Neural cell (in vitro differentiated cells): Measurements from ENCODE around the gene STK32B.

ENCODE experiments used
- EP300 ChIP-seq: fragments of 450-650 bp; conservative IDR thresholded peaks from 2 replicates; pipeline ENCODE4 v1.6.1; 2014; ENCODE audit warnings: antibody characterized with exemption, mild to moderate bottlenecking, moderate library complexity; ENCODE audit not compliant: poor library complexity, severe bottlenecking
- EZH2 ChIP-seq: fragments of 200-600, 300-800 bp; shearing (Covaris generic), sonication (generic); IDR thresholded peaks from 2 replicates; pipeline ENCODE4 v1.6.1; 2014; ENCODE audit warnings: antibody characterized with exemption, low read length, borderline replicate concordance, mild to moderate bottlenecking; ENCODE audit not compliant: insufficient read depth, poor library complexity, severe bottlenecking
- POLR2AphosphoS5 ChIP-seq: IDR thresholded peaks from 2 replicates; pipeline ENCODE4 v1.6.1; 2012
- RAD21 ChIP-seq: fragments of 450-650 bp; conservative IDR thresholded peaks from 2 replicates; pipeline ENCODE4 v1.6.1; 2014; ENCODE audit warnings: antibody characterized with exemption, mild to moderate bottlenecking, moderate library complexity
- SMC3 ChIP-seq: fragments of 450-650 bp; conservative IDR thresholded peaks from 2 replicates; pipeline ENCODE4 v1.6.1; 2014; ENCODE audit warnings: antibody characterized with exemption, mild to moderate bottlenecking, moderate library complexity; ENCODE audit not compliant: poor library complexity
- TAF1 ChIP-seq: IDR thresholded peaks from 2 replicates; pipeline ENCODE4 v1.6.1; 2012; ENCODE audit warnings: low read depth
- TF ChIP-seq, protein P1 (sequence below): fragments of 450-650 bp; IDR thresholded peaks from 2 replicates; pipeline ENCODE4 v1.5.1; 2014; ENCODE audit warnings: antibody characterized with exemption, mild to moderate bottlenecking, moderate library complexity; ENCODE audit not compliant: poor library complexity, severe bottlenecking
- TF ChIP-seq, protein P2 (sequence below): IDR thresholded peaks from 2 replicates; pipeline ENCODE4 v1.6.1; 2012; ENCODE audit warnings: borderline replicate concordance

DNA sequence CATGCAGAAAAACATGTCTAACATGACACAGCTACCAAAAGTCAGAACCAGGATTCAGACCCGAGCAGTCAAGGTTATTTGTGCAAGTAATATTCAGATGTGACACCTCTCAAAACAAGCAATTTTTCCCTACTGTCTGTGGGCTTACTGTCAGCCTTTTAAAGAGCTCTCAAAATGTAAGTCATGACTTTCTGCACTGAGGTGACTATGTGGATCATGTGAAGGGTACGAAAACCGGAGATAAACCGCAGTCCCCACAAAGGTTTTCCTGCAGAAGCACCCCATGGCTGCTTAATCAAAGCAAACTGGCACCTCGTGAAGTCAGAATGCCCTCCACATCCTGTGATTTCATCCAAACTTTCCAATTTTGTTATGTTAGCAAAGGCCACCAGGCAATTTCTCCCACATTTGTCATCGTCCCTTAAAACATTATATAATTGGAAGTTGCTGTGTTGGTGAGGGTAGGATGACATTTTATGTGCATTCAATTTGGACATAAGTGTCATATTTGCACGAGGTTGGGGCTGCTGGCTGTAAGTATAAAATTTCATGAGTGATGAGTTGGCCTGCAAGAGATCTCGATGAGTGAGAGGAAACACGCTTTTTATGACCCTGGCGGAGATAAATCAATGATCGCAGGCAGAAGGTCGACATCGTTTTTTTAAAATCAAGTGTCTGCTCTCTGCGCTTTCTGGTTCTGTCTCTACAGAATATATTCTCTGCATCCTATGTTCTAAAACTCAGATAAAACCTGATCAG is 161.2 kb downstream of the STK32B start:
- TF ChIP-seq POLR2AphosphoS5 (peak; percentile 32), EZH2 (no peak), TAF1 (no peak), RAD21 (no peak), EP300 (peak; percentile 58), SMC3 (no peak)
- TF ChIP-seq, protein P1, sequence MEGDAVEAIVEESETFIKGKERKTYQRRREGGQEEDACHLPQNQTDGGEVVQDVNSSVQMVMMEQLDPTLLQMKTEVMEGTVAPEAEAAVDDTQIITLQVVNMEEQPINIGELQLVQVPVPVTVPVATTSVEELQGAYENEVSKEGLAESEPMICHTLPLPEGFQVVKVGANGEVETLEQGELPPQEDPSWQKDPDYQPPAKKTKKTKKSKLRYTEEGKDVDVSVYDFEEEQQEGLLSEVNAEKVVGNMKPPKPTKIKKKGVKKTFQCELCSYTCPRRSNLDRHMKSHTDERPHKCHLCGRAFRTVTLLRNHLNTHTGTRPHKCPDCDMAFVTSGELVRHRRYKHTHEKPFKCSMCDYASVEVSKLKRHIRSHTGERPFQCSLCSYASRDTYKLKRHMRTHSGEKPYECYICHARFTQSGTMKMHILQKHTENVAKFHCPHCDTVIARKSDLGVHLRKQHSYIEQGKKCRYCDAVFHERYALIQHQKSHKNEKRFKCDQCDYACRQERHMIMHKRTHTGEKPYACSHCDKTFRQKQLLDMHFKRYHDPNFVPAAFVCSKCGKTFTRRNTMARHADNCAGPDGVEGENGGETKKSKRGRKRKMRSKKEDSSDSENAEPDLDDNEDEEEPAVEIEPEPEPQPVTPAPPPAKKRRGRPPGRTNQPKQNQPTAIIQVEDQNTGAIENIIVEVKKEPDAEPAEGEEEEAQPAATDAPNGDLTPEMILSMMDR: no peak
- TF ChIP-seq, protein P2, sequence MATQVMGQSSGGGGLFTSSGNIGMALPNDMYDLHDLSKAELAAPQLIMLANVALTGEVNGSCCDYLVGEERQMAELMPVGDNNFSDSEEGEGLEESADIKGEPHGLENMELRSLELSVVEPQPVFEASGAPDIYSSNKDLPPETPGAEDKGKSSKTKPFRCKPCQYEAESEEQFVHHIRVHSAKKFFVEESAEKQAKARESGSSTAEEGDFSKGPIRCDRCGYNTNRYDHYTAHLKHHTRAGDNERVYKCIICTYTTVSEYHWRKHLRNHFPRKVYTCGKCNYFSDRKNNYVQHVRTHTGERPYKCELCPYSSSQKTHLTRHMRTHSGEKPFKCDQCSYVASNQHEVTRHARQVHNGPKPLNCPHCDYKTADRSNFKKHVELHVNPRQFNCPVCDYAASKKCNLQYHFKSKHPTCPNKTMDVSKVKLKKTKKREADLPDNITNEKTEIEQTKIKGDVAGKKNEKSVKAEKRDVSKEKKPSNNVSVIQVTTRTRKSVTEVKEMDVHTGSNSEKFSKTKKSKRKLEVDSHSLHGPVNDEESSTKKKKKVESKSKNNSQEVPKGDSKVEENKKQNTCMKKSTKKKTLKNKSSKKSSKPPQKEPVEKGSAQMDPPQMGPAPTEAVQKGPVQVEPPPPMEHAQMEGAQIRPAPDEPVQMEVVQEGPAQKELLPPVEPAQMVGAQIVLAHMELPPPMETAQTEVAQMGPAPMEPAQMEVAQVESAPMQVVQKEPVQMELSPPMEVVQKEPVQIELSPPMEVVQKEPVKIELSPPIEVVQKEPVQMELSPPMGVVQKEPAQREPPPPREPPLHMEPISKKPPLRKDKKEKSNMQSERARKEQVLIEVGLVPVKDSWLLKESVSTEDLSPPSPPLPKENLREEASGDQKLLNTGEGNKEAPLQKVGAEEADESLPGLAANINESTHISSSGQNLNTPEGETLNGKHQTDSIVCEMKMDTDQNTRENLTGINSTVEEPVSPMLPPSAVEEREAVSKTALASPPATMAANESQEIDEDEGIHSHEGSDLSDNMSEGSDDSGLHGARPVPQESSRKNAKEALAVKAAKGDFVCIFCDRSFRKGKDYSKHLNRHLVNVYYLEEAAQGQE: no peak
